Keratinocyte (primary cell): ENCODE data around the gene LRRC31. TPM values are rescaled to one million over a fixed set of nuclear protein-coding genes. Genes with fewer than 3 reads are reported as not detected.
A peak's percentile ranks its signal among the peaks of the same experiment; 100 is the strongest.

ENCODE experiments used
- DNase-seq: peaks from one replicate; pipeline ENCODE4 v3.0.0-alpha.2; 2011; ENCODE audit warnings: low read depth, missing footprints, low spot score
- FAIRE-seq: peaks from 2 replicates; lab custom pipeline; 2011; peaks lifted over from hg19 to GRCh38; lab: Jason Lieb, UNC
- H2AFZ ChIP-seq: 2 replicates; pipeline ENCODE4 v1.6.0; 2012; ENCODE audit warnings: low read length, control low read depth, inconsistent platforms; ENCODE audit not compliant: control insufficient read depth
- H3K27ac ChIP-seq: 2 replicates; pipeline ENCODE4 v1.5.1; 2011; ENCODE audit warnings: low read length; ENCODE audit not compliant: control insufficient read depth, insufficient read depth
- H3K27me3 ChIP-seq: 3 replicates; pipeline ENCODE4 v1.6.0; 2011; ENCODE audit warnings: low read length; ENCODE audit not compliant: control insufficient read depth, insufficient read depth; ENCODE audit errors: extremely low read depth
- H3K36me3 ChIP-seq, 2 experiments: 2 replicates in 1 of 2; 3 replicates in 1 of 2; pipeline ENCODE4 v1.5.1; 2011; ENCODE audit warnings: low read length in 2 of 2, mild to moderate bottlenecking in 1 of 2; ENCODE audit not compliant: control insufficient read depth in 2 of 2, insufficient read depth in 2 of 2; ENCODE audit errors: extremely low read depth in 1 of 2
- H3K4me1 ChIP-seq: 3 replicates; pipeline ENCODE4 v1.5.1; 2011; ENCODE audit warnings: low read length; ENCODE audit not compliant: control insufficient read depth, insufficient read depth; ENCODE audit errors: extremely low read depth
- H3K4me2 ChIP-seq: 3 replicates; pipeline ENCODE4 v1.6.0; 2011; ENCODE audit warnings: low read depth, low read length; ENCODE audit not compliant: control insufficient read depth, insufficient read depth; ENCODE audit errors: extremely low read depth
- H3K4me3 ChIP-seq, 3 experiments: fragments of 200-600 bp in 1 of 3; sonication (generic) in 1 of 3; 2 replicates in 2 of 3; 3 replicates in 1 of 3; pipeline ENCODE4 v1.5.1; 2011 to 2016; ENCODE audit warnings: low read length in 3 of 3, mild to moderate bottlenecking in 3 of 3, control low read depth in 2 of 3, inconsistent platforms in 1 of 3, low read depth in 1 of 3, mixed read lengths in 1 of 3, mixed run types in 1 of 3, moderate library complexity in 1 of 3; ENCODE audit not compliant: control insufficient read depth in 2 of 3, insufficient read depth in 2 of 3; ENCODE audit errors: extremely low read depth in 1 of 3
- H3K79me2 ChIP-seq: 2 replicates; pipeline ENCODE4 v1.6.0; 2012; ENCODE audit warnings: low read length; ENCODE audit not compliant: control insufficient read depth, insufficient read depth
- H3K9ac ChIP-seq: 3 replicates; pipeline ENCODE4 v1.6.0; 2011; ENCODE audit warnings: low read length; ENCODE audit not compliant: control insufficient read depth, insufficient read depth; ENCODE audit errors: extremely low read depth
- H3K9me1 ChIP-seq: 3 replicates; pipeline ENCODE4 v1.6.0; 2011; ENCODE audit warnings: low read length; ENCODE audit not compliant: control insufficient read depth, insufficient read depth; ENCODE audit errors: extremely low read depth
- H3K9me3 ChIP-seq: 2 replicates; pipeline ENCODE4 v1.5.1; 2012; ENCODE audit warnings: low read depth, low read length; ENCODE audit not compliant: control insufficient read depth
- H4K20me1 ChIP-seq: 3 replicates; pipeline ENCODE4 v1.6.0; 2011; ENCODE audit warnings: low read length; ENCODE audit not compliant: control insufficient read depth, insufficient read depth; ENCODE audit errors: extremely low read depth
- CTCF ChIP-seq, 3 experiments: IDR thresholded peaks in 1 of 3; conservative IDR thresholded peaks in 1 of 3; optimal IDR thresholded peaks in 1 of 3; 2 replicates in 2 of 3; 3 replicates in 1 of 3; pipeline versions ENCODE3 to v1.5.1; 2011; ENCODE audit warnings: low read length in 3 of 3, mild to moderate bottlenecking in 3 of 3, moderate library complexity in 2 of 3, control low read depth in 1 of 3, inconsistent platforms in 1 of 3; ENCODE audit not compliant: insufficient read depth in 2 of 3; ENCODE audit errors: extremely low read depth in 1 of 3
- EZH2 ChIP-seq: IDR thresholded peaks from one replicate; pipeline ENCODE4 v1.6.1; 2012; ENCODE audit warnings: inconsistent platforms, mild to moderate bottlenecking, low read length, moderate library complexity
- dilution Hi-C: fragments of 300-500 bp; cut with MboI; formaldehyde crosslinking; loops from one replicate; pipeline ENCODE4 v1.7.0; 2020; ENCODE audit warnings: low sequenced_read_pairs; ENCODE audit not compliant: extremely low pct_ligation_motif_present
- polyA plus RNA-seq, 5 experiments: library from polyadenylated mRNA; depleted of rRNA in 3 of 5; stranded (reverse) in 3 of 5; stranded (forward) in 1 of 5; unstranded in 1 of 5; fragments of >200 nt; gene quantifications; 1 replicate in 1 of 5; 2 replicates in 3 of 5; 3 replicates in 1 of 5; pipeline versions ENCODE4 v1.2.1 to v1.2.3, GENCODE V29; 2011 to 2012; ENCODE audit warnings: missing spikeins in 2 of 5, low read depth in 1 of 5, low replicate concordance in 1 of 5

The LRRC31 gene
- polyA plus RNA-seq, 1 donor (not counting 4 experiments of a cell fraction or from before 2014, with no cell fraction given) = not detected

- no peak overlapping the region for H3K4me3 ChIP-seq
- no peaks in the 10 kb centered on the region for H3K9me1 ChIP-seq
- H3K4me1 ChIP-seq = no peaks in the 10 kb centered on the region
- H3K27ac ChIP-seq = no peak overlapping the region
- no peaks in the 10 kb centered on the region for H4K20me1 ChIP-seq
- DNase-seq (no peak), FAIRE-seq (no peak)
- H3K79me2 ChIP-seq = no peaks in the 10 kb centered on the region
- no peak overlapping the region for H3K9ac ChIP-seq
- no peaks in the 10 kb centered on the region for H3K9me3 ChIP-seq
- H3K4me2 ChIP-seq = no peak overlapping the region
- peaks cover 3% of the 10 kb centered on the region for H3K27me3 ChIP-seq
- dilution Hi-C loops = no loop called here
- TF ChIP-seq CTCF (optimal IDR thresholded peaks at IDR 0.05 in 1 of 3, IDR thresholded peaks at IDR 0.05 in 1 of 3, conservative IDR thresholded peaks at IDR 0.05 in 1 of 3; ENCODE audit: extremely low read depth in 1 of 3, insufficient read depth in 2 of 3, low read length in 3 of 3) (no peak), EZH2 (no peak)
- H2AFZ ChIP-seq = no peak overlapping the region
- no peaks in the 10 kb centered on the region for H3K36me3 ChIP-seq
Observed at GRCh38 chr3:169864270-169864669, 5.5 kb downstream of the LRRC31 start.

- Histone ChIP-seq H4K20me1 (no peaks in the 10 kb centered on the region), H3K27me3 (peaks cover 3% of the 10 kb centered on the region), H3K4me1 (no peaks in the 10 kb centered on the region), H3K79me2 (no peaks in the 10 kb centered on the region), H3K36me3 (no peaks in the 10 kb centered on the region), H3K4me3 (no peak overlapping the region), H3K9ac (no peak overlapping the region), H3K9me3 (no peaks in the 10 kb centered on the region), H2AFZ (no peak overlapping the region), H3K9me1 (no peaks in the 10 kb centered on the region), H3K4me2 (no peak overlapping the region), H3K27ac (no peak overlapping the region)
- peak; percentile 44 for FAIRE-seq
- dilution Hi-C loops = no loop called here
- TF ChIP-seq CTCF (optimal IDR thresholded peaks at IDR 0.05 in 1 of 3, IDR thresholded peaks at IDR 0.05 in 1 of 3, conservative IDR thresholded peaks at IDR 0.05 in 1 of 3; ENCODE audit: extremely low read depth in 1 of 3, insufficient read depth in 2 of 3, low read length in 3 of 3) (peak; percentile 79 to 98 (median 93)), EZH2 (no peak)
- peak; percentile 42 for DNase-seq
Observed at GRCh38 chr3:169863458-169863899, 6.3 kb downstream of the LRRC31 start.
